Measurements from ENCODE around the gene ALK.

DNA sequence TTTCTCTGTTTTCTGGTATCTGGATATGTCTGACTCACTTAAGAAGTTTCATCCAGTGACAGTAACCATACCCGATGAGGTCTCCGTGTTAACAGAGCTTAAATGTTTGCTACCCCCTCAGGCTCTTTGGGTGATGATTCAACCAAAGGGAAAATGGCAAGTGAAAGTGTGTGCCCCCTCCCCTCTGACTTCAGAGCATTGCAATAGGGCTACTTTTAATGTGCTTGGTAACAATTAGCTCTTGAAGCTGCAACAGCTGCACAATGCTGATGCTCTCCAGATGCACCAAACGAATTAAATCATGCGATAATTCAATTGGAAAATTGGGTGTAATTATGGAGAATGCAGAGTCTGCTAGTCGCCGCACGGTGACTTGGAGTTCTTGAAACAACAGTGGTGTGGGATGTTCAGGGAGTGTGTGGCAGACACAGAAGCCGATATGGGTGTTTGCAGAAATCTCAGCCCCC lies 270.7 kb downstream of the ALK start:
- TF ChIP-seq, protein P1, sequence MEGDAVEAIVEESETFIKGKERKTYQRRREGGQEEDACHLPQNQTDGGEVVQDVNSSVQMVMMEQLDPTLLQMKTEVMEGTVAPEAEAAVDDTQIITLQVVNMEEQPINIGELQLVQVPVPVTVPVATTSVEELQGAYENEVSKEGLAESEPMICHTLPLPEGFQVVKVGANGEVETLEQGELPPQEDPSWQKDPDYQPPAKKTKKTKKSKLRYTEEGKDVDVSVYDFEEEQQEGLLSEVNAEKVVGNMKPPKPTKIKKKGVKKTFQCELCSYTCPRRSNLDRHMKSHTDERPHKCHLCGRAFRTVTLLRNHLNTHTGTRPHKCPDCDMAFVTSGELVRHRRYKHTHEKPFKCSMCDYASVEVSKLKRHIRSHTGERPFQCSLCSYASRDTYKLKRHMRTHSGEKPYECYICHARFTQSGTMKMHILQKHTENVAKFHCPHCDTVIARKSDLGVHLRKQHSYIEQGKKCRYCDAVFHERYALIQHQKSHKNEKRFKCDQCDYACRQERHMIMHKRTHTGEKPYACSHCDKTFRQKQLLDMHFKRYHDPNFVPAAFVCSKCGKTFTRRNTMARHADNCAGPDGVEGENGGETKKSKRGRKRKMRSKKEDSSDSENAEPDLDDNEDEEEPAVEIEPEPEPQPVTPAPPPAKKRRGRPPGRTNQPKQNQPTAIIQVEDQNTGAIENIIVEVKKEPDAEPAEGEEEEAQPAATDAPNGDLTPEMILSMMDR (conservative IDR thresholded peaks at IDR 0.05 in 1 of 2, IDR thresholded peaks at IDR 0.05 in 1 of 2; ENCODE audit: low read depth in 1 of 2, low read length in 2 of 2) = no peak
- TF ChIP-seq EZH2 (IDR thresholded peaks at IDR 0.05; ENCODE audit: low read length, missing control alignments) = no peak
